ENCODE measurements around the gene WTIP.

DNA sequence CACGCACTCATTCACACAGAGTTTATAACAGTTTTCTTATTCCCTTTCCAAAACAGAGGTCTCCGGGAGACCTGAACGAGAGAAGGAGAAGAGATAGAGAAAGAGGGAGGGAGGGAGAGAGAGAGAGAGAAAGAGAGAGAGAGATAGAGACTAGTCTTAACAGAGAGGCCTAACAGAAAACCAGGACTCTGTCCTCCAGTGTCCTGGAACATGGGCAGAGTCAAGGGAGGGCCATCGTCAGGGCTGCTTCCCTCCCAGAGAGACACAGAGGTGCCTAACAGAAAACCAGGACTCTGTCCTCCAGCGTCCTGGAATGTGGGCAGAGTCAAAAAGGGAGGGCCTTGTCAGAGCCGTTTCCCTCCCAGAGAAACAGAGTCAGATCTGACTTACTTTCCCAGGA lies 78.7 kb downstream of the WTIP start:
- TF ChIP-seq CTCF (IDR thresholded peaks at IDR 0.05) (no peak), POLR2A (IDR thresholded peaks at IDR 0.05) (no peak)

Measured in thyroid gland (tissue), 4 donors.